Measurements from ENCODE around the gene CDC40. TPM values are rescaled to one million over a fixed set of nuclear protein-coding genes. Genes with fewer than 3 reads are reported as not detected.

CDC40 gene
- total and polyA plus RNA-seq, 9 of the 15 experiments (the other 6 are each of a cell fraction or from before 2014, with no cell fraction given): 9.7 to 26.3 (median 15.7) TPM

GRCh38 chr6:110232450-110232849 is 52.2 kb downstream of the CDC40 start:
- Histone ChIP-seq H3K4me1 (replicated peaks in 1 of 2; ENCODE audit: control insufficient read depth in 2 of 2, insufficient read depth in 2 of 2, low read length in 2 of 2) (no peaks in the 10 kb centered on the region), H3K27ac (ENCODE audit: extremely low read depth, low read depth, low read length) (no peak overlapping the region), H3K9me1 (ENCODE audit: control insufficient read depth, insufficient read depth, low read length) (no peaks in the 10 kb centered on the region), H4K20me1 (replicated peaks; ENCODE audit: control insufficient read depth, insufficient read depth, low read length) (no peaks in the 10 kb centered on the region), H3K9ac (ENCODE audit: insufficient read depth in 1 of 2, low read depth in 2 of 2, low read length in 2 of 2) (no peak overlapping the region), H2AFZ (ENCODE audit: low read depth, low read length) (no peak overlapping the region), H3K4me3 (no peak overlapping the region), H3K36me3 (ENCODE audit: control insufficient read depth, insufficient read depth, low read length) (peaks cover 19% of the 10 kb centered on the region), H3K27me3 (ENCODE audit: control insufficient read depth in 2 of 2, insufficient read depth in 2 of 2, low read length in 2 of 2) (no peaks in the 10 kb centered on the region), H3K79me2 (ENCODE audit: control insufficient read depth, insufficient read depth, low read length) (no peaks in the 10 kb centered on the region), H3K9me3 (replicated peaks; ENCODE audit: control insufficient read depth, insufficient read depth, low read depth, low read length) (no peaks in the 10 kb centered on the region), H3K4me2 (ENCODE audit: insufficient read depth, low read length) (no peak overlapping the region)
- ChIA-PET POLR2A (no interaction called here), CTCF (ENCODE audit: low intra/inter-chr PET ratio) (no interaction called here)
- intact Hi-C loops (cut with micrococcal nuclease) (no loop called here), in situ Hi-C loops (cut with MboI) (no loop called here)
- BruUV-seq (replicated peaks): no TSS peak
- TF ChIP-seq CREM (IDR thresholded peaks at IDR 0.05; ENCODE audit: low read depth): no peak
- no peak for TF ChIP-seq HSF4 (CRISPR knock-in tag; IDR thresholded peaks at IDR 0.05; ENCODE audit: borderline replicate concordance)
- TF ChIP-seq HNRNPLL (IDR thresholded peaks at IDR 0.05; ENCODE audit: low read depth, low read length, poor library complexity, severe bottlenecking): no peak
- TF ChIP-seq U2AF2 (optimal IDR thresholded peaks at IDR 0.05; ENCODE audit: low read depth, low read length): no peak
- TF ChIP-seq ZNF445 (CRISPR knock-in tag; IDR thresholded peaks at IDR 0.05; ENCODE audit: low read depth): no peak
- no peak for TF ChIP-seq CLOCK (CRISPR knock-in tag; IDR thresholded peaks at IDR 0.05; ENCODE audit: borderline replicate concordance)
- TF ChIP-seq RBM25 (IDR thresholded peaks at IDR 0.05; ENCODE audit: low read depth, low read length, severe bottlenecking): no peak
- WGBS (ENCODE audit: insufficient coverage, low coverage, missing lambda C conversion rate): 72% methylated on average over 2 of the region's 2 CpGs
- DNase-seq (ENCODE audit: extremely low read depth in 1 of 4, low spot score in 3 of 4) (no peak), FAIRE-seq (no peak), ATAC-seq (no peak)
